Amygdala (tissue), 56 donors: ENCODE results near the gene C17orf58.
"Not testable (repeated sequence)": the region's sequence is repeated elsewhere in the genome, so short reads cannot be mapped to it uniquely, and the experiment has no call there.

Experiments
- DNase-seq, 56 donors: peaks; one replicate each; lab custom pipeline; 2025; lab: John Stamatoyannopoulos, UW

Gene C17orf58

DNA sequence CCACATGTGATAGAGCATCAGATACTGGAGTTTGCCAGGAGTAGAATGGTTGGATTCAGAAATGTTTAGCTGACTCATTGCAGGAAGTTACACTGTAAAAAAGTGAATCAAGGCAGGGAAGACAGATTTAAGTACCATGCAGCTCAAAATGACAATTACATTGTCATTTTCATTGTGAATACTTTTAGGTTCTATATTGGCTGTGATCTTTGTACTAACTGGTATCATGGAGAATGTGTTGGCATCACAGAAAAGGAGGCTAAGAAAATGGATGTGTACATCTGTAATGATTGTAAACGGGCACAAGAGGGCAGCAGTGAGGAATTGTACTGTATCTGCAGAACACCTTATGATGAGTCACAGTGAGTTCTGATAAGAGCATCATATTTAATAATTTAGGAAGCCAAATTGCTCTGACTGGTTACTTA, 33.1 kb downstream of the C17orf58 start:
- peak in 33 of 56 donors; percentile 2 to 76 (median 21) for DNase-seq

GRCh38 chr17:67962156-67962555, 34.1 kb downstream of the C17orf58 start:
- not testable (repeated sequence) for DNase-seq

- not testable (repeated sequence) for DNase-seq
Observed at GRCh38 chr17:67960276-67960675, 36.0 kb downstream of the C17orf58 start.

- DNase-seq = no peak
Observed at GRCh38 chr17:67959510-67959909, 36.8 kb downstream of the C17orf58 start.

DNA sequence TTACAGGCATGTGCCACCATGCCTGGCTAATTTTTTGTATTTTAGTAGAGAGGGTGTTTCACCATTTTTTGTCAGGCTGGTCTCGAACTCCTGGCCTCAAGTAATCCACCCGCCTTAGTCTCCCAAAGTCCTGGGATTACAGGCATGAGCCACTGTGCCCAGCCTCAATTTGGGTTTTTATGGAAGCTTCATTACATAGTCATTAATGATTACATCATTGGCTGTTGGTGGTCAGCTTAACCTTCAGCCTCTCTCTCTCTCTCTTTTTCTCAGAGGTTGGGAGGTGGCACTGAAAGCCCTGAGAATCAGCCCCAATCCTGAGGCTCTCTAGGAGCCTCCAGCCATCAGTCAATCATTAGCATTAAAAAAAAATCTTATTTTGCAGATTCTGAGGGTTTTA, 45.3 kb downstream of the C17orf58 start:
- DNase-seq = no peak

- no peak for DNase-seq
Observed at GRCh38 chr17:67947325-67947813, 48.9 kb downstream of the C17orf58 start.

DNA sequence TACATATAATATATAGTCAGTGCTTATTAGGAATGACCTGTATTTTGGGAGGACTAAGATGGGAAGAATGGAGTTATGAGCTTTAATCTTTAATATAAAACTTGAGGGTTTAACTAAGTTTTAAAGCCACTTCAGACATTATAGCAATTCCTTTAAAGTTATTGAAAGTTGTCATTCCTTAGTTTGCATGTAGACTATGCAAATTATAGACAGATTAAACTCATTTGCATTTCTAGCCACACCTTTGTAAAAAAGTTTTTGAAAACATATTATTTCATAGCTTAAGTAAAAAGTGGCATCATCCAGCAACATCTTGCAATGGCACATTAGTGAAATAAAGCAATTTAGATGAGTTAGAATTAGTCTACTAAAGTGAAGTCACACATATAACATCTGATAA, 49.8 kb downstream of the C17orf58 start:
- no peak for DNase-seq

DNA sequence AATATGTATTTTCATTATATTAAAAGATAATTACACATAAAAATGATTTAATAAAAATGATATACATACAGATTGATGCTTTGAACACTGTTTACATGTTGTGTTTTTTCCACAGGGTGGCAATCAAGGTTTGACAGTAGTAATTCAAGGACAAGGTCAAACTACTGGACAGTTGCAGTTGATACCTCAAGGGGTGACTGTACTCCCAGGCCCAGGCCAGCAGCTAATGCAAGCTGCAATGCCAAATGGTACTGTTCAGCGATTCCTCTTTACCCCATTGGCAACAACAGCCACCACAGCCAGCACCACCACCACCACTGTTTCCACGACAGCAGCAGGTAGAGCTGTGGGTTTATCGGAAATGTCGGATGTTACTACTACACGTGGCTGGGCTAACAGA, 52.2 kb downstream of the C17orf58 start:
- DNase-seq = no peak

DNA sequence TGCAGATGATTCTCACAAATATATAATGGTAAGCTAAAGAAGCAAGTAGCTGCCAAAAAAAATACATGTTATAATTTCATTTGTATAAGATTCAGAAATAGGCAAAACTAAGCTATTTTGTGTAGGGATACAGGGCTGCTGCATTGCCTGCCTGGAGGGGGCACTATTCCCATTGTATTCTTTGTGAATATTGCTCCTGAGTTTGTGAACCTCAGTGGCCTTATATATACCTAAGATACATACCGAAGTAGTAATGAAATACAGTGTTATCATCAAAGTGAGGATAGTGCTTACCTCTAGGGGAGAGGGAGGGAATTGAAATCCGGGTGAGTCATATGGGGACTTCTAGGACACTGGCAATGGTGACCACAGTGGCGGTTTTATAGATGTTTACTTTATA, 53.5 kb downstream of the C17orf58 start:
- DNase-seq = no peak
